ENCODE results near the gene WDR19. TPM values are rescaled to one million over a fixed set of nuclear protein-coding genes. Genes with fewer than 3 reads are reported as not detected.

WDR19 gene
- total RNA-seq, 1 experiment from 2014 or later = 23.3 TPM

- no peak for DNase-seq
- no CpG with 5 or more reads among the region's 1 CpG for WGBS (ENCODE audit: extremely low coverage, insufficient read length, low lambda C conversion rate)
- Mint-ChIP-seq H3K4me1 (no peaks in the 10 kb centered on the region), H3K27me3 (ENCODE audit: low read depth) (no peaks in the 10 kb centered on the region), H3K27ac (no peak overlapping the region), H3K9me3 (no peaks in the 10 kb centered on the region; a peak in 1 of 5 replicates), H3K36me3 (ENCODE audit: insufficient read depth in 1 of 3, low read depth in 3 of 3) (peaks cover 9 to 26% (median 24%) of the 10 kb centered on the region in 3 experiments; a peak in 6 of 7 replicates), H3K4me3 (no peak overlapping the region)
- Histone ChIP-seq H2BK5ac (ENCODE audit: insufficient read length, low read length) (no peak overlapping the region), H3K9ac (ENCODE audit: extremely low read depth, insufficient read length, low read length) (no peak overlapping the region), H2AFZ (ENCODE audit: low read length) (no peak overlapping the region), H4K8ac (replicated peaks; ENCODE audit: insufficient read length, low read depth, low read length) (no peak overlapping the region), H4K5ac (ENCODE audit: insufficient read length, low read depth, low read length) (no peak overlapping the region), H3K56ac (ENCODE audit: insufficient read length, low read depth, low read length) (no peak overlapping the region), H3K23me2 (ENCODE audit: insufficient read length, low read depth, low read length, poor library complexity, severe bottlenecking) (no peaks in the 10 kb centered on the region), H3K4ac (ENCODE audit: low read depth, low read length) (no peak overlapping the region), H2BK12ac (ENCODE audit: insufficient read length, low read depth, low read length) (no peak overlapping the region), H3K27me3 (ENCODE audit: insufficient read depth, low read length) (no peaks in the 10 kb centered on the region), H3K4me1 (ENCODE audit: insufficient read depth, low read length) (no peaks in the 10 kb centered on the region), H4K20me1 (ENCODE audit: control insufficient read depth, insufficient read depth, insufficient read length) (no peaks in the 10 kb centered on the region), H3K79me1 (ENCODE audit: insufficient read depth, low read depth, low read length, poor library complexity, severe bottlenecking) (no peaks in the 10 kb centered on the region), H3K18ac (ENCODE audit: insufficient read length, low read depth, low read length) (no peak overlapping the region), H3K27ac (ENCODE audit: insufficient read length, low read depth, low read length) (no peak overlapping the region), H3T11ph (ENCODE audit: low read length) (no peak overlapping the region), H3K14ac (ENCODE audit: insufficient read depth, low read length) (no peak overlapping the region), H2AK5ac (ENCODE audit: insufficient read length, low read length) (no peak overlapping the region), H3K79me2 (ENCODE audit: insufficient read depth, low read length) (no peaks in the 10 kb centered on the region), H3K23ac (ENCODE audit: insufficient read length, low read depth, low read length) (no peak overlapping the region), H2BK120ac (ENCODE audit: low read depth, low read length, poor library complexity, severe bottlenecking) (no peak overlapping the region), H4K91ac (ENCODE audit: insufficient read length, low read depth, low read length) (no peak overlapping the region), H3K9me3 (ENCODE audit: control insufficient read depth, low read depth, low read length) (no peaks in the 10 kb centered on the region), H2BK20ac (ENCODE audit: low read depth, low read length, poor library complexity, severe bottlenecking) (no peak overlapping the region), H2BK15ac (ENCODE audit: low read depth, low read length) (no peak overlapping the region), H3K4me2 (ENCODE audit: insufficient read depth, insufficient read length, low read length) (no peak overlapping the region)
- no peak for TF ChIP-seq CTCF (conservative IDR thresholded peaks at IDR 0.05)
These were observed 22.7 kb downstream of the WDR19 start for GRCh38 chr4:39205000-39205399.
